ENCODE data around the gene PLCXD3.

DNA sequence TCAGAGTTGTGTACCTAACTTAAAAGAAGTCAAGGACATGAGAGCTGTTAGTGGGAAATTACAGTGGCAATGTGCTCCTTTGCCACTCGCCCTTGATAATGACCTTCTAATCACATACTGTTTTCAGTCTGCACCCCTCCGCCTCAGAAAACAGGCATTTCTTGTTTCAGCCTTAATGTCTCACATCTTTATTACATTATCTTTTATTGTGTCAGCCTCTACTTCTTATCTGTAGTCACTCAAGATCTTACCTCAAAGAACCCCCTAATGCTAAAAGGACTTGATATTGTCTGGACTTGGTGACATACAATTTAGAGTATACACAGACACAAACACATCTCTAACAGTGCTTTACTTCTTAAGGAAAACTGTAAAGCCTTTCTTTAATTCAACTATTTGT, 97.9 kb downstream of the PLCXD3 start:
- TF ChIP-seq EZH2 (IDR thresholded peaks at IDR 0.05) (no peak), FOXP2 (optimal IDR thresholded peaks at IDR 0.05; ENCODE audit: control extremely low read depth, extremely low read length, insufficient read depth) (no peak), POLR2AphosphoS5 (IDR thresholded peaks at IDR 0.05; ENCODE audit: borderline replicate concordance, low read depth, low read length) (no peak)

Measured in SK-N-MC (cell line).